ENCODE results near the gene DDX23.
"Not testable (repeated sequence)": the region's sequence is repeated elsewhere in the genome, so short reads cannot be mapped to it uniquely, and the experiment has no call there.

Gene DDX23

GRCh38 chr12:48875944-48876515 is 24.1 kb upstream of the DDX23 start:
- no peaks in the 10 kb centered on the region for H3K36me3 ChIP-seq (ENCODE audit: insufficient read depth)
- H3K4me2 ChIP-seq = no peak overlapping the region
- H3K27me3 ChIP-seq (ENCODE audit: insufficient read depth, low read depth) = no peaks in the 10 kb centered on the region
- H3K4me3 ChIP-seq (IDR thresholded peaks at IDR 0.05; ENCODE audit: insufficient read depth, low read depth, low read length) = no peak overlapping the region
- no peak for TF ChIP-seq CTCF (conservative IDR thresholded peaks at IDR 0.05; ENCODE audit: low read depth, low read length)
- H3K27ac ChIP-seq = no peak overlapping the region
- H4K20me1 ChIP-seq (ENCODE audit: insufficient read depth) = no peaks in the 10 kb centered on the region
- no peak overlapping the region for H2AFZ ChIP-seq (ENCODE audit: low read depth)
- no peaks in the 10 kb centered on the region for H3K4me1 ChIP-seq (ENCODE audit: low read depth, poor library complexity, severe bottlenecking)
- H3K9ac ChIP-seq = no peak overlapping the region
- H3K79me2 ChIP-seq (ENCODE audit: insufficient read depth, low read depth) = no peaks in the 10 kb centered on the region

- H3K79me2 ChIP-seq (ENCODE audit: insufficient read depth, low read depth); H3K9ac ChIP-seq; H3K4me1 ChIP-seq (ENCODE audit: low read depth, poor library complexity, severe bottlenecking): not testable (repeated sequence)
These were observed 21.6 kb upstream of the DDX23 start for GRCh38 chr12:48873534-48873933.

GRCh38 chr12:48873096-48873495 is 21.1 kb upstream of the DDX23 start:
- TF ChIP-seq CTCF (conservative IDR thresholded peaks at IDR 0.05; ENCODE audit: low read depth, low read length) = no peak
- Histone ChIP-seq H3K4me3 (IDR thresholded peaks at IDR 0.05; ENCODE audit: insufficient read depth, low read depth, low read length) (no peak overlapping the region), H3K36me3 (ENCODE audit: insufficient read depth) (no peaks in the 10 kb centered on the region), H3K27me3 (ENCODE audit: insufficient read depth, low read depth) (no peaks in the 10 kb centered on the region), H3K4me2 (no peak overlapping the region), H3K4me1 (ENCODE audit: low read depth, poor library complexity, severe bottlenecking) (no peaks in the 10 kb centered on the region), H3K79me2 (ENCODE audit: insufficient read depth, low read depth) (no peaks in the 10 kb centered on the region), H3K27ac (no peak overlapping the region), H2AFZ (ENCODE audit: low read depth) (no peak overlapping the region), H3K9ac (no peak overlapping the region), H4K20me1 (ENCODE audit: insufficient read depth) (no peaks in the 10 kb centered on the region)

More at GRCh38 chr12:48873534-48873933, 21.6 kb upstream of the DDX23 start:
- not testable (repeated sequence) for H3K27me3 ChIP-seq (ENCODE audit: insufficient read depth, low read depth); H3K27ac ChIP-seq; H3K36me3 ChIP-seq (ENCODE audit: insufficient read depth); H2AFZ ChIP-seq (ENCODE audit: low read depth); H3K4me2 ChIP-seq; H3K4me3 ChIP-seq (IDR thresholded peaks at IDR 0.05; ENCODE audit: insufficient read depth, low read depth, low read length); H4K20me1 ChIP-seq (ENCODE audit: insufficient read depth)

GRCh38 chr12:48869191-48869590 is 17.2 kb upstream of the DDX23 start:
- Histone ChIP-seq H3K9ac (no peak overlapping the region), H4K20me1 (ENCODE audit: insufficient read depth) (no peaks in the 10 kb centered on the region), H3K27ac (no peak overlapping the region), H3K79me2 (ENCODE audit: insufficient read depth, low read depth) (peaks cover 8% of the 10 kb centered on the region; the same call in 1 of the 2 replicates), H3K27me3 (ENCODE audit: insufficient read depth, low read depth) (no peaks in the 10 kb centered on the region), H3K4me2 (no peak overlapping the region), H3K4me3 (IDR thresholded peaks at IDR 0.05; ENCODE audit: insufficient read depth, low read depth, low read length) (no peak overlapping the region), H3K36me3 (ENCODE audit: insufficient read depth) (no peaks in the 10 kb centered on the region), H3K4me1 (ENCODE audit: low read depth, poor library complexity, severe bottlenecking) (peaks cover 18% of the 10 kb centered on the region), H2AFZ (ENCODE audit: low read depth) (no peak overlapping the region)
- no peak for TF ChIP-seq CTCF (conservative IDR thresholded peaks at IDR 0.05; ENCODE audit: low read depth, low read length)

- H2AFZ ChIP-seq (ENCODE audit: low read depth) = no peak overlapping the region
- no peak for TF ChIP-seq CTCF (conservative IDR thresholded peaks at IDR 0.05; ENCODE audit: low read depth, low read length)
- no peaks in the 10 kb centered on the region for H3K36me3 ChIP-seq (ENCODE audit: insufficient read depth)
- H3K79me2 ChIP-seq (ENCODE audit: insufficient read depth, low read depth) = peaks cover 8% of the 10 kb centered on the region; the same call in 1 of the 2 replicates
- H3K4me1 ChIP-seq (ENCODE audit: low read depth, poor library complexity, severe bottlenecking) = peaks cover 18% of the 10 kb centered on the region
- no peak overlapping the region for H3K27ac ChIP-seq
- H3K27me3 ChIP-seq (ENCODE audit: insufficient read depth, low read depth) = no peaks in the 10 kb centered on the region
- no peaks in the 10 kb centered on the region for H4K20me1 ChIP-seq (ENCODE audit: insufficient read depth)
- H3K4me3 ChIP-seq (IDR thresholded peaks at IDR 0.05; ENCODE audit: insufficient read depth, low read depth, low read length) = no peak overlapping the region
- H3K9ac ChIP-seq = no peak overlapping the region
- H3K4me2 ChIP-seq = no peak overlapping the region
These were observed 16.5 kb upstream of the DDX23 start for GRCh38 chr12:48868451-48868850.
